Smooth muscle cell (in vitro differentiated cells): ENCODE measurements around the gene HPCAL1. TPM values are rescaled to one million over a fixed set of nuclear protein-coding genes. Genes with fewer than 3 reads are reported as not detected.

Source experiments
- DNase-seq: peaks from one replicate; lab custom pipeline; 2025; ENCODE audit not compliant: unreplicated experiment; lab: John Stamatoyannopoulos, UW
- H2AFZ ChIP-seq: fragments of 200-600 bp; sonication (generic); 2 replicates; pipeline ENCODE4 v1.6.0; 2016; ENCODE audit warnings: antibody characterized with exemption, low read depth, mild to moderate bottlenecking
- H3F3A ChIP-seq: fragments of 200-600 bp; sonication (generic); 2 replicates; pipeline ENCODE4 v1.6.0; 2017; ENCODE audit warnings: antibody characterized with exemption, low read depth
- H3K27ac ChIP-seq: fragments of 200-600 bp; sonication (generic); 2 replicates; pipeline ENCODE4 v1.5.1; 2016; ENCODE audit warnings: low read depth, mild to moderate bottlenecking
- H3K27me3 ChIP-seq: fragments of 200-600 bp; sonication (generic); 2 replicates; pipeline ENCODE4 v1.6.1; 2016; ENCODE audit warnings: low read depth, mild to moderate bottlenecking
- H3K36me3 ChIP-seq: fragments of 200-600 bp; sonication (generic); 2 replicates; pipeline ENCODE4 v1.5.1; 2016; ENCODE audit warnings: low read depth
- H3K4me1 ChIP-seq: fragments of 200-600 bp; sonication (generic); 2 replicates; pipeline ENCODE4 v1.5.1; 2016; ENCODE audit warnings: low read depth
- H3K4me2 ChIP-seq: fragments of 200-600 bp; sonication (generic); 2 replicates; pipeline ENCODE4 v1.6.0; 2016; ENCODE audit warnings: mild to moderate bottlenecking
- H3K4me3 ChIP-seq: fragments of 200-600 bp; sonication (generic); 2 replicates; pipeline ENCODE4 v1.5.1; 2016; ENCODE audit warnings: mild to moderate bottlenecking
- H3K79me2 ChIP-seq: fragments of 200-600 bp; sonication (generic); 2 replicates; pipeline ENCODE4 v1.6.0; 2016; ENCODE audit warnings: low read depth, mild to moderate bottlenecking
- H3K9ac ChIP-seq: fragments of 200-600 bp; sonication (generic); 2 replicates; pipeline ENCODE4 v1.6.0; 2016; ENCODE audit warnings: low read depth
- H3K9me3 ChIP-seq: fragments of 200-600 bp; sonication (generic); replicated peaks from 2 replicates; pipeline ENCODE4 v1.5.1; 2016; ENCODE audit warnings: low read depth
- H4K20me1 ChIP-seq: fragments of 200-600 bp; sonication (generic); 2 replicates; pipeline ENCODE4 v1.6.0; 2016; ENCODE audit warnings: low read depth
- CTCF ChIP-seq: fragments of 200-600 bp; sonication (generic); IDR thresholded peaks from 2 replicates; pipeline ENCODE4 v1.5.1; 2017; ENCODE audit warnings: borderline replicate concordance, mild to moderate bottlenecking, antibody characterized with exemption; ENCODE audit not compliant: insufficient read depth, poor library complexity, severe bottlenecking
- WGBS: methylation state at CpG from one replicate; pipeline ENCODE4 v1.1.7; 2016; ENCODE audit warnings: low lambda C conversion rate; 5-methylcytosine and 5-hydroxymethylcytosine counted together
- polyA plus RNA-seq: library from polyadenylated mRNA; unstranded; fragments of >200 nt; fragmentation: Nextera tagmentation; extraction: Ambion mirVana; gene quantifications from 2 replicates; pipeline ENCODE4 v1.2.1, GENCODE V29; 2016
- total RNA-seq: library from RNA; depleted of rRNA; stranded (reverse); fragments of >200 nt; gene quantifications from 2 replicates; pipeline ENCODE4 v1.2.3, GENCODE V29; 2014

HPCAL1 gene
- total and polyA plus RNA-seq, 2 experiments from 2014 or later: 11.7 to 15.8 TPM

- Histone ChIP-seq H3K4me2 (peak overlapping the region; percentile 89), H3K4me1 (peaks cover 19% of the 10 kb centered on the region), H3K9ac (no peak overlapping the region), H3K27ac (no peak overlapping the region), H3K4me3 (peak overlapping the region; percentile 82), H2AFZ (peak overlapping the region; percentile 81), H3F3A (no peaks in the 10 kb centered on the region), H4K20me1 (peaks cover 26% of the 10 kb centered on the region), H3K79me2 (peaks cover 7% of the 10 kb centered on the region), H3K27me3 (peaks cover 6% of the 10 kb centered on the region), H3K36me3 (no peaks in the 10 kb centered on the region), H3K9me3 (no peaks in the 10 kb centered on the region)
- DNase-seq: no peak
- 2% methylated on average over 43 of the region's 48 CpGs for WGBS
- TF ChIP-seq CTCF: no peak
Observed at GRCh38 chr2:10303181-10303693, 533 bp downstream of the HPCAL1 start.

- no peak overlapping the region for H3K9ac ChIP-seq
- no peak for DNase-seq
- peaks cover 6% of the 10 kb centered on the region for H3K27me3 ChIP-seq
- H4K20me1 ChIP-seq: peaks cover 26% of the 10 kb centered on the region
- H3F3A ChIP-seq: no peaks in the 10 kb centered on the region
- TF ChIP-seq CTCF: peak; percentile 5
- no peaks in the 10 kb centered on the region for H3K9me3 ChIP-seq
- H3K27ac ChIP-seq: no peak overlapping the region
- peak overlapping the region; percentile 81 for H2AFZ ChIP-seq
- H3K4me1 ChIP-seq: peaks cover 19% of the 10 kb centered on the region
- no peaks in the 10 kb centered on the region for H3K36me3 ChIP-seq
- 3% methylated on average over 48 of the region's 53 CpGs for WGBS
- H3K4me2 ChIP-seq: peak overlapping the region; percentile 89
- H3K4me3 ChIP-seq: peak overlapping the region; percentile 82
- H3K79me2 ChIP-seq: peaks cover 7% of the 10 kb centered on the region
Observed at GRCh38 chr2:10303694-10304378, 1.1 kb downstream of the HPCAL1 start.

- Histone ChIP-seq H3K27ac (no peak overlapping the region), H3K27me3 (peaks cover 6% of the 10 kb centered on the region), H3K4me1 (peaks cover 19% of the 10 kb centered on the region), H4K20me1 (peaks cover 26% of the 10 kb centered on the region), H3K36me3 (no peaks in the 10 kb centered on the region), H3F3A (no peaks in the 10 kb centered on the region), H3K4me3 (peak overlapping the region; percentile 82), H3K9me3 (no peaks in the 10 kb centered on the region), H2AFZ (peak overlapping the region; percentile 81), H3K9ac (no peak overlapping the region), H3K79me2 (peaks cover 7% of the 10 kb centered on the region), H3K4me2 (peak overlapping the region; percentile 89)
- WGBS: 44% methylated on average over 28 of the region's 28 CpGs
- no peak for DNase-seq
- TF ChIP-seq CTCF: no peak
Observed at GRCh38 chr2:10304458-10305253, 2.0 kb downstream of the HPCAL1 start.
